CD4-positive, alpha-beta memory T cell (primary cell): ENCODE measurements around the gene MSANTD4. TPM values are rescaled to one million over a fixed set of nuclear protein-coding genes. Genes with fewer than 3 reads are reported as not detected.
"Not testable (repeated sequence)": the region's sequence is repeated elsewhere in the genome, so short reads cannot be mapped to it uniquely, and the experiment has no call there.

Experiments used
- CTCF ChIA-PET: fragments of 350-600 bp; sonication (Branson Sonifier 250); formaldehyde crosslinking; loops from one replicate; lab custom pipeline; 2021; ENCODE audit warnings: inconsistent platforms; ENCODE audit not compliant: partially characterized antibody; lab: Charles Lee
- POLR2A ChIA-PET: fragments of 350-600 bp; sonication (Branson Sonifier 250); formaldehyde crosslinking; loops from one replicate; lab custom pipeline; 2021; ENCODE audit not compliant: partially characterized antibody; lab: Charles Lee
- DNase-seq, 5 donors: peaks; one replicate each; pipeline versions ENCODE4 v3.0.0 to v3.0.0-alpha.2; 2020 to 2022; ENCODE audit warnings: mixed read lengths in 1 of 5
- H3K27ac ChIP-seq: one replicate; pipeline ENCODE4 v1.7.0; 2013; ENCODE audit warnings: low read depth, low read length
- H3K27me3 ChIP-seq: 2 replicates; pipeline ENCODE4 v1.7.0; 2013; ENCODE audit warnings: mild to moderate bottlenecking, low read length, moderate library complexity; ENCODE audit not compliant: insufficient read depth
- H3K36me3 ChIP-seq: 2 replicates; pipeline ENCODE4 v1.7.0; 2013; ENCODE audit warnings: mild to moderate bottlenecking, low read length, moderate library complexity; ENCODE audit not compliant: insufficient read depth
- H3K4me1 ChIP-seq: 2 replicates; pipeline ENCODE4 v1.7.0; 2013; ENCODE audit warnings: mild to moderate bottlenecking, low read length, moderate library complexity; ENCODE audit not compliant: insufficient read depth
- H3K4me3 ChIP-seq, 2 donors: one replicate each; pipeline ENCODE4 v1.7.0; 2013; ENCODE audit warnings: low read length in 2 of 2, mild to moderate bottlenecking in 1 of 2
- H3K9me3 ChIP-seq, 2 donors: one replicate each; pipeline ENCODE4 v1.7.0; 2013; ENCODE audit warnings: low read length in 2 of 2, control low read depth in 1 of 2; ENCODE audit not compliant: control insufficient read depth in 1 of 2
- H3K27ac Mint-ChIP-seq, 7 donors: one replicate each; pipeline ENCODE4 v1.8.0; 2020 to 2021; ENCODE audit warnings: mixed read lengths in 7 of 7, mild to moderate bottlenecking in 6 of 7, inconsistent platforms in 3 of 7, moderate library complexity in 3 of 7
- H3K27me3 Mint-ChIP-seq, 2 donors: one replicate each; pipeline ENCODE4 v1.8.0; 2020 to 2021; ENCODE audit warnings: mixed read lengths in 2 of 2
- H3K36me3 Mint-ChIP-seq, 2 donors: one replicate each; pipeline ENCODE4 v1.8.0; 2020 to 2021; ENCODE audit warnings: mixed read lengths in 2 of 2, inconsistent platforms in 1 of 2, mild to moderate bottlenecking in 1 of 2
- H3K4me1 Mint-ChIP-seq, 4 donors: one replicate each; pipeline ENCODE4 v1.8.0; 2020 to 2021; ENCODE audit warnings: mixed read lengths in 4 of 4, mild to moderate bottlenecking in 1 of 4
- H3K4me3 Mint-ChIP-seq, 8 donors: one replicate each; pipeline ENCODE4 v1.8.0; 2020 to 2021; ENCODE audit warnings: mixed read lengths in 8 of 8, mild to moderate bottlenecking in 7 of 8, moderate library complexity in 6 of 8, inconsistent platforms in 3 of 8
- H3K9me3 Mint-ChIP-seq, 8 donors: one replicate each; pipeline ENCODE4 v1.8.0; 2020 to 2021; ENCODE audit warnings: mixed read lengths in 8 of 8, mild to moderate bottlenecking in 5 of 8, inconsistent platforms in 3 of 8, moderate library complexity in 1 of 8
- intact Hi-C: fragments of 100-400 bp; cut with micrococcal nuclease; formaldehyde crosslinking; loops from one replicate; pipeline ENCODE4 v1.15.1; 2023
- polyA plus RNA-seq, 2 donors: library from polyadenylated mRNA; unstranded; fragments of 300-500 nt; fragmentation: Illumina TruSeq; gene quantifications; one replicate each; pipeline ENCODE4 v1.2.3, GENCODE V29; 2021
- total RNA-seq, 2 experiments: library from RNA; stranded (reverse); gene quantifications; one replicate each; pipeline ENCODE4 v1.2.3, GENCODE V29; 2021

Gene MSANTD4
- total and polyA plus RNA-seq, 4 experiments from 2014 or later = 6.3 to 24.7 (median 16.0) TPM

DNA sequence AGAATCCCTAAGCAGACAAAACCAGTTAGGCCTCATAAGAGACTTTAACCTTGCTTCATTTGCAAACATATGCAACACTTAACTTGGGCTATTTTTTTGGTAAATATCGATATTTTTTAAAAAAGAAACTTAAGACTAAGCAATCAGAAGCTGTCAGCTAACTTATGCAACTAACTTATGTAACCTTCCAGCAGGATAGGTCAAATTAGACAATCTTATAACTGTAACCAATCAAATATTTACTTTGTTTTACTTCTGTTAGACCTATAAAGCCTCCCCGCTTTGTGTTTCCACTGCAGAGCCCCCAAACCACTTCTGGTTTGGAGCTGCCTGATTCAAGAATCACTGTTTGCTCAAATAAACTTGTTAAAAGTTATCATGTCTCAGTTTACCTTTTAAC lies 8.0 kb downstream of the MSANTD4 start:
- no peaks in the 10 kb centered on the region for H3K27me3 Mint-ChIP-seq
- Histone ChIP-seq H3K4me3 (no peak overlapping the region), H3K4me1 (peaks cover 22% of the 10 kb centered on the region), H3K27me3 (no peaks in the 10 kb centered on the region), H3K27ac (no peak overlapping the region), H3K9me3 (no peaks in the 10 kb centered on the region), H3K36me3 (peaks cover 18% of the 10 kb centered on the region)
- ChIA-PET POLR2A (no interaction called here), CTCF (no interaction called here)
- no peak overlapping the region for H3K4me3 Mint-ChIP-seq
- no peaks in the 10 kb centered on the region for H3K9me3 Mint-ChIP-seq
- peaks cover 28 to 62% (median 49%) of the 10 kb centered on the region in 4 donors for H3K4me1 Mint-ChIP-seq
- peaks cover 34 to 42% of the 10 kb centered on the region in 2 donors for H3K36me3 Mint-ChIP-seq
- H3K27ac Mint-ChIP-seq = no peak overlapping the region
- intact Hi-C loops = no loop called here
- no peak for DNase-seq

- no peaks in the 10 kb centered on the region for H3K9me3 ChIP-seq
- peaks cover 28% of the 10 kb centered on the region for H3K36me3 ChIP-seq
- ChIA-PET POLR2A (no interaction called here), CTCF (no interaction called here)
- no peaks in the 10 kb centered on the region for H3K9me3 Mint-ChIP-seq
- no peak overlapping the region for H3K4me3 ChIP-seq
- no peak for DNase-seq
- H3K27ac ChIP-seq = no peak overlapping the region
- intact Hi-C loops = no loop called here
- H3K36me3 Mint-ChIP-seq = peaks cover 43 to 53% of the 10 kb centered on the region in 2 donors
- H3K27me3 Mint-ChIP-seq = no peaks in the 10 kb centered on the region
- peaks cover 17% of the 10 kb centered on the region for H3K4me1 ChIP-seq
- no peak overlapping the region for H3K27ac Mint-ChIP-seq
- no peak overlapping the region for H3K4me3 Mint-ChIP-seq
- H3K4me1 Mint-ChIP-seq = peaks cover 27 to 60% (median 45%) of the 10 kb centered on the region in 4 donors
- no peaks in the 10 kb centered on the region for H3K27me3 ChIP-seq
These were observed 9.3 kb downstream of the MSANTD4 start for GRCh38 chr11:106012744-106013143.

DNA sequence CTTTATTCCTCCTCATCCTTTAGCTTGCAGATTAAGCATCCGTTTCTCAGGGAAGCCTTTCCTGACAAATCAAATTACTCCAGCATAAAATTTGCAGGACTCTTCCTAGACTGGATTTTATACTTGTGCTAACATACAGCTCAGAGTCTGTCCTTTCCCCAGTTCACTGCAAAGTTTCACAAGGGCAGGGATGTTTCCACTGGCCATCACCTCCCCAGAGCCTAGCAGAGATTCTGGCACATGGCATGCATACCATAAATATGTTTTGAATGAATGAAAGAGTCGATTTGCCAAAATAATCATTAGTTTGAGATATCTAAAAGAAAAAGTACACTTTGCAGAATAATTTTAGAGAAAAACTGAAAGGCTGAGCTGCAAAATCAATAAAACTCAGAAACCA lies 10.6 kb downstream of the MSANTD4 start:
- Histone ChIP-seq H3K9me3 (no peaks in the 10 kb centered on the region), H3K27ac (no peak overlapping the region), H3K36me3 (peaks cover 31% of the 10 kb centered on the region), H3K27me3 (no peaks in the 10 kb centered on the region), H3K4me1 (peaks cover 10% of the 10 kb centered on the region), H3K4me3 (no peak overlapping the region)
- no peak for DNase-seq
- Mint-ChIP-seq H3K27ac (no peak overlapping the region), H3K4me3 (no peak overlapping the region), H3K36me3 (peaks cover 56 to 64% of the 10 kb centered on the region in 2 donors), H3K27me3 (no peaks in the 10 kb centered on the region), H3K9me3 (peaks cover 0 to 4% (median 0%) of the 10 kb centered on the region in 8 donors), H3K4me1 (peaks cover 27 to 58% (median 42%) of the 10 kb centered on the region in 4 donors)
- ChIA-PET CTCF (no interaction called here), POLR2A (no interaction called here)
- intact Hi-C loops = no loop called here

- H3K27ac Mint-ChIP-seq, CTCF ChIA-PET, H3K27me3 ChIP-seq, POLR2A ChIA-PET, DNase-seq, H3K36me3 ChIP-seq, H3K4me1 ChIP-seq, H3K9me3 ChIP-seq, H3K4me3 ChIP-seq, H3K27ac ChIP-seq, H3K4me3 Mint-ChIP-seq, H3K27me3 Mint-ChIP-seq, intact Hi-C loops: not testable (repeated sequence)
- Mint-ChIP-seq H3K9me3 (peaks cover 3 to 19% (median 14%) of the 10 kb centered on the region in 8 donors), H3K36me3 (peaks cover 58 to 85% of the 10 kb centered on the region in 2 donors), H3K4me1 (peaks cover 8 to 36% (median 15%) of the 10 kb centered on the region in 4 donors)
These were observed 18.9 kb downstream of the MSANTD4 start for GRCh38 chr11:106003094-106003493.

- POLR2A ChIA-PET = no interaction called here
- no peak overlapping the region for H3K4me3 Mint-ChIP-seq
These were observed 20.6 kb downstream of the MSANTD4 start for GRCh38 chr11:106001304-106002012.

GRCh38 chr11:105991888-105992287 lies 30.2 kb downstream of the MSANTD4 start:
- H3K27me3 ChIP-seq = no peaks in the 10 kb centered on the region
- ChIA-PET POLR2A (no interaction called here), CTCF (no interaction called here)
- peaks cover 32 to 36% of the 10 kb centered on the region in 2 donors for H3K36me3 Mint-ChIP-seq
- DNase-seq = no peak
- no peaks in the 10 kb centered on the region for H3K4me1 ChIP-seq
- H3K27ac ChIP-seq = no peak overlapping the region
- peaks cover 5 to 29% (median 14%) of the 10 kb centered on the region in 8 donors for H3K9me3 Mint-ChIP-seq
- H3K27ac Mint-ChIP-seq = no peak overlapping the region
- H3K27me3 Mint-ChIP-seq = no peaks in the 10 kb centered on the region
- no peaks in the 10 kb centered on the region for H3K9me3 ChIP-seq
- no peaks in the 10 kb centered on the region for H3K36me3 ChIP-seq
- H3K4me3 ChIP-seq = no peak overlapping the region
- intact Hi-C loops = no loop called here
- no peak overlapping the region for H3K4me3 Mint-ChIP-seq
- H3K4me1 Mint-ChIP-seq = no peaks in the 10 kb centered on the region

More at GRCh38 chr11:106001304-106002012, 20.6 kb downstream of the MSANTD4 start:
- H3K9me3 ChIP-seq = no peaks in the 10 kb centered on the region
- H3K9me3 Mint-ChIP-seq = peaks cover 3 to 21% (median 14%) of the 10 kb centered on the region in 8 donors
- no peak overlapping the region for H3K27ac ChIP-seq
- no peaks in the 10 kb centered on the region for H3K36me3 ChIP-seq
- peaks cover 0 to 31% (median 16%) of the 10 kb centered on the region in 4 donors for H3K4me1 Mint-ChIP-seq
- H3K4me1 ChIP-seq = no peaks in the 10 kb centered on the region
- no peak for DNase-seq
- no peaks in the 10 kb centered on the region for H3K27me3 Mint-ChIP-seq
- no peaks in the 10 kb centered on the region for H3K27me3 ChIP-seq
- H3K4me3 ChIP-seq = no peak overlapping the region
- H3K36me3 Mint-ChIP-seq = peaks cover 46 to 85% of the 10 kb centered on the region in 2 donors
- no peak overlapping the region for H3K27ac Mint-ChIP-seq
- intact Hi-C loops = no loop called here
- CTCF ChIA-PET = no interaction called here

- peaks cover 5 to 19% (median 11%) of the 10 kb centered on the region in 8 donors for H3K9me3 Mint-ChIP-seq
- CTCF ChIA-PET = no interaction called here
- H3K36me3 Mint-ChIP-seq = peaks cover 15% of the 10 kb centered on the region in 2 donors
- DNase-seq = no peak
- Histone ChIP-seq H3K4me3 (no peak overlapping the region), H3K4me1 (no peaks in the 10 kb centered on the region), H3K27ac (no peak overlapping the region), H3K9me3 (no peaks in the 10 kb centered on the region), H3K36me3 (no peaks in the 10 kb centered on the region), H3K27me3 (no peaks in the 10 kb centered on the region)
- intact Hi-C loops = no loop called here
- H3K4me3 Mint-ChIP-seq = no peak overlapping the region
- POLR2A ChIA-PET = no interaction called here
- H3K4me1 Mint-ChIP-seq = no peaks in the 10 kb centered on the region
- no peak overlapping the region for H3K27ac Mint-ChIP-seq
- H3K27me3 Mint-ChIP-seq = no peaks in the 10 kb centered on the region
These were observed 32.9 kb downstream of the MSANTD4 start for GRCh38 chr11:105989124-105989523.
